ENCODE results near the gene EPHA4. TPM values are rescaled to one million over a fixed set of nuclear protein-coding genes. Genes with fewer than 3 reads are reported as not detected.

The EPHA4 gene
- 0.03 TPM for polyA plus RNA-seq (2012; ENCODE audit: low read depth, missing spikeins)

DNA sequence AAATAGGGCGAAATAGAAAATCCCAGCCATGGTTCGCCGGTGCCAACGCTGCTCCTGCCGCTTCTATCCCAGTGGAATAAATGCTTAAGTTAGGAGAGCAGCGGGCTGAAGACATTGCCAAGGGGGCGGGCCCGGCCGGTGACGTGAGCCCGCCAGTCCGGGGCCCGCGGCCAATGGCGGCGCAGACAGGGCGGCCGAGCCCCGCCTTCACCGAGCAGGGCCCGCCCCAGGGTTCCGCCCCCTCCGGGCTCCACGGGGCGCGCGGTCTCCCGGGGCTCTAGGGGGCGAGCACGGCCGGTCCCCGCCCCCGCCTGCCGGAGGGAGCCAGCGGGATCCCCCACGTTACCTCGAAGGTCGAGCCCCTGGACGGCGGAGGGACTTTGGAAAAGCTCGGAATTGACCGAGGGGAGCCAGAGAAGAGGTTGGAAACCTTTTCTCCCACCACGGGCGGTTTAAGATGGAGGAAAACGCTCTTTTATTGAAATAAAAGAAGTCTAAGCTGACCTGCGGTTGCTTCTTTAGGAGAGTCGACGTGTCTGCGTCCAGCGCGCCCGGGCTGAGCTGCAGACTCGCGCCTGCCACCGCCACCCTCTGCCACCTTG lies at the start of gene EPHA4:
Gene EPHA4, minus strand, starts transcription at position 86 of the 602 bp plus-strand sequence. Its CDS starts 56 bp downstream, at position 30.
- FAIRE-seq (no peak), DNase-seq (ENCODE audit: insufficient read length, low spot score) (peak; percentile 80)
- TF ChIP-seq PAX5 (IDR thresholded peaks at IDR 0.05; ENCODE audit: insufficient read depth, low read length, severe bottlenecking) = no peak

- TF ChIP-seq POLR2A (IDR thresholded peaks at IDR 0.05; ENCODE audit: low read depth, low read length) = no peak
- TF ChIP-seq TAF1 (IDR thresholded peaks at IDR 0.05; ENCODE audit: low read depth, low read length) = no peak
- TF ChIP-seq POU2F2 (IDR thresholded peaks at IDR 0.05; ENCODE audit: low read depth, low read length) = no peak
- no peak for TF ChIP-seq POLR2AphosphoS5 (IDR thresholded peaks at IDR 0.05; ENCODE audit: low read depth, low read length)
- TF ChIP-seq PAX5 (IDR thresholded peaks at IDR 0.05; ENCODE audit: insufficient read depth, low read length, severe bottlenecking) = no peak
- TF ChIP-seq SPI1 (IDR thresholded peaks at IDR 0.05; ENCODE audit: low read depth, low read length) = no peak
- FAIRE-seq (no peak), DNase-seq (ENCODE audit: insufficient read length, low spot score) (no peak)
These were observed 45.9 kb upstream of the EPHA4 start for GRCh38 chr2:221618007-221618406.

- FAIRE-seq = no peak
- TF ChIP-seq SPI1 (IDR thresholded peaks at IDR 0.05; ENCODE audit: low read depth, low read length) = no peak
- TF ChIP-seq PAX5 (IDR thresholded peaks at IDR 0.05; ENCODE audit: insufficient read depth, low read length, severe bottlenecking) = no peak
- TF ChIP-seq TAF1 (IDR thresholded peaks at IDR 0.05; ENCODE audit: low read depth, low read length) = no peak
- TF ChIP-seq POLR2AphosphoS5 (IDR thresholded peaks at IDR 0.05; ENCODE audit: low read depth, low read length) = no peak
- no peak for TF ChIP-seq POLR2A (IDR thresholded peaks at IDR 0.05; ENCODE audit: low read depth, low read length)
- no peak for TF ChIP-seq POU2F2 (IDR thresholded peaks at IDR 0.05; ENCODE audit: low read depth, low read length)
- DNase-seq (ENCODE audit: insufficient read length, low spot score) = no peak
These were observed 44.5 kb upstream of the EPHA4 start for GRCh38 chr2:221616561-221616960.

GRCh38 chr2:221614274-221614673 lies 42.2 kb upstream of the EPHA4 start:
- no peak for DNase-seq (ENCODE audit: insufficient read length, low spot score)
- TF ChIP-seq POLR2AphosphoS5 (IDR thresholded peaks at IDR 0.05; ENCODE audit: low read depth, low read length) = no peak
- no peak for FAIRE-seq

DNA sequence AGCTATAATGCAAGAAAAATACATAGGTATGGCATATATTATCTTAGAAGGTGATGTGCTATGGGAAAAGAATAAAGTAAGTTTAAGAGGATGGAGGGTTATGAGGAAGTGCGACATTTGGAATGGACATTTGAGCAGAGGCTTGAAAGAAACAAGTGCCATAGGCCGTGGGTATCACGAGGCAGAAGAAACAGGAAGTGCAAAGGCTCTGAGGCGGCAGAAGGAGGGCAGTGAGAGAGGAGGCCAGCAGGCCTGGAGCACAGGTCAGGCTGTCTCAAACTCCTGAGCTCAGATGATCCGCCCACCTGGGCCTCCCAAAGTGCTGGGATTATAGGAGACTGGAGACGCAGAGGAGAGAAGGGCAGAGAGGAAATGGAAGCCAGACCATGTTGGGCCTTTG lies 40.7 kb upstream of the EPHA4 start:
- no peak for FAIRE-seq
- peak; percentile 21; the same call in 1 of the 2 replicates for TF ChIP-seq SPI1 (IDR thresholded peaks at IDR 0.05; ENCODE audit: low read depth, low read length)
- TF ChIP-seq POU2F2 (IDR thresholded peaks at IDR 0.05; ENCODE audit: low read depth, low read length) = no peak

GRCh38 chr2:221612161-221612560 lies 40.1 kb upstream of the EPHA4 start:
- FAIRE-seq (no peak), DNase-seq (ENCODE audit: insufficient read length, low spot score) (no peak)

More for the DNA sequence above, 40.7 kb upstream of the EPHA4 start:
- DNase-seq (ENCODE audit: insufficient read length, low spot score) = no peak

DNA sequence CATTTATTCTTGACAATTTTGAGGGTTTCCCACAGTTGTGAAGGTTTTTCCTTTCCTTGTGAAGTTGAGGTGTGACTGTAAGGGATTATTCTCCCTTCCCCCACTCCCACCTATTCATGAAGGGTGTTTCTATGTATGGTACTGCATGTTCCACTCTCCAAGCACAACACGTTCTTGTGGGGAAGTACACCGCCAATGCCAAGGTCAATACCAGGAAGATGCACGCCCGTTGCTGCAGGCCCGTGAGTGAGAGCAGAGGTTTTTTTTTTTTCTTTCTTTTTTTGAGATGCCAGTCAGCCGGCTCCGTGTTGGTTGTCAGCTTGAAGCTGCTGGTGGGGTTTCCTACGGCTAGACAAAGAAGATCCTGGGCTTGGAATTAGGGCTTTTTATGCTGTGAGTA lies 38.6 kb upstream of the EPHA4 start:
- DNase-seq (ENCODE audit: insufficient read length, low spot score) (no peak), FAIRE-seq (no peak)
- TF ChIP-seq PAX5 (IDR thresholded peaks at IDR 0.05; ENCODE audit: insufficient read depth, low read length, severe bottlenecking) (no peak), POU2F2 (IDR thresholded peaks at IDR 0.05; ENCODE audit: low read depth, low read length) (no peak), SPI1 (IDR thresholded peaks at IDR 0.05; ENCODE audit: low read depth, low read length) (no peak), TAF1 (IDR thresholded peaks at IDR 0.05; ENCODE audit: low read depth, low read length) (no peak), POLR2A (IDR thresholded peaks at IDR 0.05; ENCODE audit: low read depth, low read length) (no peak), POLR2AphosphoS5 (IDR thresholded peaks at IDR 0.05; ENCODE audit: low read depth, low read length) (no peak)

More at GRCh38 chr2:221612161-221612560, 40.1 kb upstream of the EPHA4 start:
- TF ChIP-seq TAF1 (IDR thresholded peaks at IDR 0.05; ENCODE audit: low read depth, low read length) (no peak), SPI1 (IDR thresholded peaks at IDR 0.05; ENCODE audit: low read depth, low read length) (no peak), POLR2AphosphoS5 (IDR thresholded peaks at IDR 0.05; ENCODE audit: low read depth, low read length) (no peak), POU2F2 (IDR thresholded peaks at IDR 0.05; ENCODE audit: low read depth, low read length) (no peak), POLR2A (IDR thresholded peaks at IDR 0.05; ENCODE audit: low read depth, low read length) (no peak), PAX5 (IDR thresholded peaks at IDR 0.05; ENCODE audit: insufficient read depth, low read length, severe bottlenecking) (no peak)

- no peak for DNase-seq (ENCODE audit: insufficient read length, low spot score)
- FAIRE-seq = no peak
- TF ChIP-seq POLR2A (IDR thresholded peaks at IDR 0.05; ENCODE audit: low read depth, low read length) = no peak
- no peak for TF ChIP-seq SPI1 (IDR thresholded peaks at IDR 0.05; ENCODE audit: low read depth, low read length)
These were observed 38.2 kb upstream of the EPHA4 start for GRCh38 chr2:221610255-221610654.

DNA sequence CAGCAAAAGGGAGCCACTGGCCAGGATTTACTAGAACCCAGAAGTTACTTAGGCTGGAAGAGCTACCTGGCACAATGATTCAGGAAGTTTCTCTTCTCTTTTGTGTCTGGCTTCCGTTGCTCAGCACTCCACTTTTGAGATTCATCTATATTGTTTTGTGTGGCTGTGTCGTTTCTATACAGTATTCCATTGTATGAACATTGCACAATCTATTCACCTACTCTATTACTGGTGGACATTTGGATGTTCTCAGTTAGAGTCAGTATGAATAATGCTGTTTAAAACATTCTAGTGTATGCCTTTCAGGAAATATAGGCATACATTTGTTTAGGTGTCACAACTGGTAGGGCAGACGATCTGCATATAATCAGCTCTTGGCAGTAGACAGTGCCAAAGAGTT lies 36.3 kb upstream of the EPHA4 start:
- TF ChIP-seq POLR2AphosphoS5 (IDR thresholded peaks at IDR 0.05; ENCODE audit: low read depth, low read length) (no peak), POLR2A (IDR thresholded peaks at IDR 0.05; ENCODE audit: low read depth, low read length) (no peak), TAF1 (IDR thresholded peaks at IDR 0.05; ENCODE audit: low read depth, low read length) (no peak), PAX5 (IDR thresholded peaks at IDR 0.05; ENCODE audit: insufficient read depth, low read length, severe bottlenecking) (no peak), SPI1 (IDR thresholded peaks at IDR 0.05; ENCODE audit: low read depth, low read length) (no peak), POU2F2 (IDR thresholded peaks at IDR 0.05; ENCODE audit: low read depth, low read length) (no peak)
- no peak for FAIRE-seq
- no peak for DNase-seq (ENCODE audit: insufficient read length, low spot score)

GRCh38 chr2:221606424-221606823 lies 34.3 kb upstream of the EPHA4 start:
- no peak for DNase-seq (ENCODE audit: insufficient read length, low spot score)
- TF ChIP-seq POLR2AphosphoS5 (IDR thresholded peaks at IDR 0.05; ENCODE audit: low read depth, low read length) (no peak), POLR2A (IDR thresholded peaks at IDR 0.05; ENCODE audit: low read depth, low read length) (no peak), TAF1 (IDR thresholded peaks at IDR 0.05; ENCODE audit: low read depth, low read length) (no peak), POU2F2 (IDR thresholded peaks at IDR 0.05; ENCODE audit: low read depth, low read length) (no peak), SPI1 (IDR thresholded peaks at IDR 0.05; ENCODE audit: low read depth, low read length) (no peak), PAX5 (IDR thresholded peaks at IDR 0.05; ENCODE audit: insufficient read depth, low read length, severe bottlenecking) (no peak)
- FAIRE-seq = no peak
